Activated CD4-positive, alpha-beta T cell treated with anti-CD3 and anti-CD28 coated beads for 4 hours (primary cell): ENCODE measurements around the gene KRT33B.
"Not testable (repeated sequence)": the region's sequence is repeated elsewhere in the genome, so short reads cannot be mapped to it uniquely, and the experiment has no call there.

Experiments used
- DNase-seq, 2 donors: peaks; one replicate each; pipeline ENCODE4 v3.0.0-alpha.2; 2020

The KRT33B gene

DNA sequence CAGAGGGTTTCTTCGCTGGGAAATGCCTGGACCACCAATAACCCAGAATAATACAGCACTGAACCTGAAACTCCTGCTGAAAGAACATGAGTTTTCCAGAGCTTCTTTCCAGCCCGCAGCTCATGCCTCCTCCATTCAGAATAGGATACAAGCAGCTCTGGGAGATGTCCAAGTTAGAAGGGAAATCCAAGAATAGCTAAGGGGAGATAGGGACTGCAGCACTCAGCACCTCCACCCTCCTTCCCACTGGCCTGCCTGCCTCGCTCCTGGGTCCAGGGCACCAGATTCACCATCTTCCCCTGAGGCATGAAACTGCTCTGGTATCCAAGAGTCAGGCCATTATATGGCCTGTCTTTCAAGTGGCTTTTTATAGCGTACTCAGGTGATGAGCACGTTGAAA is 23.7 kb upstream of the KRT33B start:
- DNase-seq = no peak

DNA sequence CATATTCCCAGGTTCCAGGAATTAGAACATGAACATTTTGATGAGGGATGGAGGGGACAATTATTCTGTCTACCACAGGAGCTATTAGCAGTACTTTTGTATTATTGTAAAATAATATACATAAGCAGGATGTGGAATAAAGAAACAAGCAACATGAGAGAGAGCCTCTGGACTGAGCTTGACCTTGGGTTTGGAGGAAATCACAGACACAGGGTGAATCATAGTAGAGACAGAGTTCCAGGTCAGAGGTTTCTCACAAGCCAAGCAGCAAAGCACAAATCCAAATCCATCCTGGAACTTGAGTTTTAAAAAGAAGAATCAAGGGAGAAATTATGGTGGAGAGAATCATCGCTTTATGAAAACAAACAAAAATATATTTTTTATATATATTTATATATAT is 22.7 kb upstream of the KRT33B start:
- no peak for DNase-seq

DNA sequence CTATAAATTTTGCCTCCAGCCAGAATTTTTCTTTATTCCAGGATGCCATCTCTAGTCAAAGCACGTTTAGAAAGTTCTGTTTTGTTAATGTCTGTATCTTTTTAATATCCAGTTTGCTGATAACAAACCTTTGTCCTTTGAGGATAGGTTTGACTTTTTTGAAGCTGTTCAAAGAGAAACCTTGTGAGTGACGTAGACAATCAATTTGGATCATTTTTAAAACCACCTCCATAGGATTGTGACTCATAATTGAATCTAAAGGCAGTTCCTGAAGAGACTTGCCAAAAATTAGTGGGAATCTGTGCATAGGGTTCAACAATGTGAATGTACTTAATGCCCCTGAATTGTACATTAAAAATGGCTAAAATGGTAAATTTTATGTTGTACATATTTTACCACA is 21.9 kb upstream of the KRT33B start:
- DNase-seq = no peak

DNA sequence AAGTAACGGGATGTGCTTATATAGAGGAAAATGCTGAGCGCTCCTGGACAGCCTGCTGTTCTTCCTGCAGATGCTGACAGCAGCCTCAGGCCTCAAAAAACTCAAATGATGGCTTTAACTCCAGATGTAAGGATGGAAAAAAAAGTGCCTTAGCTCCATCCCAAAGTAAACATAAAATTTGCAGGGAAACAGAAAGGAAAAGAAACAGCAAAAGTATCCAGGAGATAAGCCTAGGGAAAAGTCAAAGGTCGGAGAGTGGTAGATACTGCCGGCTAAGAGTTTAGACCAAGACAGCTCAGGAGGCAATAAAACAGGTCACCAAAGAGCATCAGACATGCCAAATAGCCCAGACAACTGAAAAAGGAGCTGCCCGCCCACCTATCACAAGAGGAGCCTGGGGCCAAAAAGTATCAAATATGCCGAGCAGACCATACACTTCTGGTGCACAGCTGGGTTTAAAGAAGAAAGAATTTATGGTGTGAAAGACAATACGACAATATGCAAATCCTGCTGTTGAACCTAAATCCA is 20.9 kb upstream of the KRT33B start:
- DNase-seq = no peak

- DNase-seq = no peak
These were observed 18.1 kb upstream of the KRT33B start for GRCh38 chr17:41387670-41388069.

DNA sequence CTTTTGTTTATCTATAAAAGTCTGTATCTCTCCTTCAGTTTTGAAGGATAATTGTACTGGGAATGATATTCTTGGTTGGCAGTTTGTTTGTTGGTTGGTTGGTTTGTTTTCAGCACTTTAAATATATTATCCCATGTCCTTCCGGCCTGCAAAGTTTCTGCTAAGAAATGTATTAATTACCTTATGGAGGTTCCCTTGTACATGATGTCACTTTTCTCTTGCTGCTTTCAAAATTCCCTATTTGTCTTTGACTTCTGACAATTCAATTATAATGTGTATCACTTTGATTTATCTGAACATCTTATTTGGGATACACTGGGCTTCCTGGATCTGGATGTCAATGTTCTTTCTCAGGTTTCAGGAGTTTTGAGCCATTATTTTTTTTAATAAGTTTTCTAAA is 16.6 kb upstream of the KRT33B start:
- no peak for DNase-seq

GRCh38 chr17:41383690-41384089 is 14.1 kb upstream of the KRT33B start:
- no peak for DNase-seq

DNA sequence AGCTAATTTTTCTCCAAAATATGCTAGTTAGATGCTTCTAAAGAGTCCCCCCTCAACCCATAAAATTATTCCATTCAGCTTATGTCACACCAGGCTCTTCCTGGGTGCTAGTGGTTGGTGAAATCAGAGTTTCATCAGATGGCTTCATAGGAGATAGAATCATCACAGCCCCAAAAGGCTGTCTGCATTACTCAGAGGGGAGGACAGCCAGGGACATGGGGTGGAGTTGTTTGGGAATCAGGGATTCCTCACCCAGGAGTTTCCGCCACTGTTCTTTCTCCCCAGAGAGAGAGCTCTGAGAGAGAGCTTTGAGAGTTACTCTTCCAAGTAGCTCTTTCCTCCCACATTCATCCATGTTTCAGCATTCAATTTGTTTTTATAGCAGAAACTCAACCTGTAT is 12.8 kb upstream of the KRT33B start:
- DNase-seq = no peak

GRCh38 chr17:41381943-41382342 is 12.3 kb upstream of the KRT33B start, which contains the start of gene KRT34:
TSS of gene KRT34 (minus strand) at chr17:41382306. CDS start at chr17:41382246, 60 bp downstream.
- not testable (repeated sequence) for DNase-seq

DNA sequence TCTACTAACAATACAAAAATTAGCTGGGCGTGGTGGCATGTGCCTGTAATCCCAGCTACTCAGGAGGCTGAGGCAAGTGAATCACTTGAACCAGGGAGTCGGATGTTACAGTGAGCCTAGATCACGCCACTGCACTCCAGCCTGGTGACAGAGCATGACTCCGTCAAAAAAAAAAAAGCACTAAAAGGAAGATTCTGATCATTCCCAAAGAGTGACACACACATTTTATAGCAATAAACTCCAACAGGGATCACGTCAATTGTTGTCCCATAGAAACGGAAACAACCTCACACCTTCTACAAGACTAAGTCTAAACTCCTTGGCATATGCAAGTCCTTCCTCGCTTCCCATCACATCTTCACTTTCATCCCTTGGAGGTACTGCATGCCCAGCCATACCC is 10.5 kb upstream of the KRT33B start:
- DNase-seq = not testable (repeated sequence)

DNA sequence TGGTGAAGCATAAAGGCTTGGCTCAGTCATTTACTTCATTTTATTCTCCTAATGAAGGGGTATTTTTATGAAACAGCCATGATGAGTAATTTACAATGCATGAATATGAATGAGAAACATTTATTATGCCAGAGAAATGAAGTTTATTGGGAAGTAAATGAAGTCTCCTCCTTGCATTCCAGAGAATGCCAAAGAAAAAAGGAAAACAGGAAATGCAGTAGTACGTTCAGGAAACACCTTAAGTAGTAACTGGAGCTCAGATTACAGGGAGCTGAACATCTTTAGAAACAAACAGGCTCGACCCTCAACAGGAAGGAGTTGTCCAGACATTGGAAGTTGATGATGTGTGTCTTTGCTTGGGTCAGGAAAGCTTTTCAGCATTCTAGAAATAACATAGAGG is 7.9 kb upstream of the KRT33B start:
- DNase-seq = no peak

DNA sequence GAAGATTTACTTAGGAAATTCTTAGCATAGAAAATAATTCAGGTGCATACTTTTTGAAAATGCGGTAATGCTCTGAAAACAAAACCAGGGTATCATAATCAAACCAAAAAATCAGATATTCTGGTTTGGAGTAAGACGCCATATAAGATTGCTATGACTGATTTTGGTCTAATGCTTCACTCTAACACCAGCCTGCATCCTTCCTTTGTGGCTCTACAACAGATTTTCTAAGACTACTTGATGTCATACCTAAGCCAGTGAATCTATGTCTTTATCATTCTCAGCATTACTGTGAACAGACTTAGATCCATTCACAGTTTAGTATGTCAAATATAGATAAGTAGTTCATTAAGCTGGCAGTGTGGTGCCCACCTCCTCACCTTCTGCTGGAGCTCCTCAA is 590 bp downstream of the KRT33B start:
- DNase-seq = no peak

DNA sequence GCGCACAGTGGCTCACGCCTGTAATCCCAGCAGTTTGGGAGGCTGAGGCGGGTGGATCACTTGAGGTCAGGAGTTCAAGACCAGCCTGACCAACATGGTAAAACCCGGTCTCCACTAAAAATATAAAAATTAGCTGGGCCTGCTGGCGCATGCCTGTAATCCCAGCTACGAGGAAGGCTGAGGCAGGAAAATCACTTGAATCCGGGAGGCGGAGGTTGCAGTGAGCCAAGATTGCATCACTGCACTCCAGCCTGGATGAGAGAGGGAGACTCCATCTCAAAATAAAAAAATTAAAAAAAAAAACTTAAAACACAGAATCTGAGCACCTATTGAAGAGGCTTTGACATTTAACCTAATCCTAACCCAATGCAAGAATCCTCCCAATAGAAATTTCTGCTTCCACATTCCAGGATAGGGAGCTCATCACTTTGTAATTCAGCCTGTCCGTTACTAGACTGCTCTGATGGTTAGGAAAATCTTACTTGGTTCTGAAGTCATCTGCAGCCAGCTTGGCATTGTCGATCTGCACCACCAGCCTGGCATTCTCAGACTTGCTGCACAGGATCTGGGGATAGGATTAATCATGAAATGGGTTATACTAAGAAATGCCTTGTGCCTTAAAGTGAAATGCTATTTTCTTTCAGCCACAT is 2.1 kb downstream of the KRT33B start:
- DNase-seq = no peak

DNA sequence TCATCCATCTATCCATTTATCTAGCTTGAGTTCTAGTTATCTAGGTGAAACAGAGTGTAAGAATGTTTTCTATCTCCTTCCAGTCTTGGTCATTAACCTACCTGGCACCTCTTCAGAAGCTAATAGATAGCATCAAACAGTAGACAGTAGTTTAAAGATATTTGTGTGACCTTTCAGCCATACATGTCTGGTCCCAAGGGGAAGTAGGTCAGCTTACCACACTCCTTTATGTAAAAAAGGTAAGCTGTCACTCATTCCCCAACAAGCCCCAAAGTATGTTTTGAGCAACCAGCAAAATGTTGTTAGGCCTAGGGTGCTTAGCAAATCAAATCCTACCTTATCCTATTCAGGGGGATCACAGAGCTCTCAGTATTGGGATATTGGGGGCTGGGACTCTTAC is 3.5 kb downstream of the KRT33B start:
- no peak for DNase-seq

DNA sequence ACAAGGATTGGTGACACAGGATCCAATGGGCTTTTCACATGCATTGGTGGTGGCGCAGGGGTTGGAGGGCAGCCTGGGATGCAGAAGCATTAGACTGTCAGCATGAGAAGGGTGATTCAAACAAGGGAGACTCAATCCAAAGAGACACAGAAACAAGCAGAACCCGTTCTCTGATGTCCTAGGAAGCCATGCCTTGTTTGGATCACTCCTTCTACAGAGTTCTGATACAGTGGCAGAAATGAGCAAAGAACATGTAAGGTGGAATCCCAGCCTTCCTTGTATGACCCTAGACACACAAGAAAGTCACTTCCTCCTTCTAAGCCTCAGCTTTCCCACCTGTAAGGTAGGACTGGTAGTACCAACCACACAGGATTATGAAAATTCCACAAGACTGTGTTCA is 5.7 kb downstream of the KRT33B start:
- no peak for DNase-seq

- DNase-seq = no peak
These were observed 9.2 kb downstream of the KRT33B start for GRCh38 chr17:41360296-41360995.

GRCh38 chr17:41354536-41354935 is 15.1 kb downstream of the KRT33B start:
- DNase-seq = no peak

DNA sequence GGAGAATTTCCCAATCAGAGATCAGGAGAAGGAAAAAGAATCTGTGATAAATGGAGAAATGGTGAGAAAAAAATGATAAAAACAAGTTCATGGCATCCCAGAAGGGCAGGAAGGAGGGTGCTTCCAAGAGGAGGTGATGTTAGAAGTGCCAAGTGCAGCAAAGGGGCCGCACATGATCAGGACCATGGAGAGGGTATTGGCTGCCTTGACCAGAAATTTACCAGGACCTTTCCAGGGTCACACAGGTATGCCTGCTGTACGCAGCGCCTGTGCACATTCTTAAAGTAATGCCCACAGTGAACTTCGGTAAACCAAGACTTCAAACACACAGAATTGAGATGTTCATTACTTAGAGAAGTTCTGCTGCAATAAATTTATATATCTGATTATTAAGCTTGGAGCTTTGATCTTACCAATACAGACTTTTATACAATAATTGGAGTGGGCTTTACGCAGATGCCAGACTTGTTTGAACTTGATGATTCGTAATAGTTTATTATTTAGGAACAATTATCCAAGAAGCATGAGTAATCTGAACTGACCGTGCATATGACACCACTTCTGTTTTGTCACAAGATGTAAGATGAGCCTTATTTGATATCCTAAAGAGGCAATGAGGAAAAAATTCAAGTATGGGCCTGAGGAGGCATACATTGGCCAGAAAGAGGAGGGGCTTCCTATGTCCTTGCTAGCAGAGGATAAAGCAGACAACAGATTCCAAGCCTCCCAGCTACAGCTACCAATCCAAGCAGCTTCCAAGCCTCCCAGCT is 16.8 kb downstream of the KRT33B start:
- no peak for DNase-seq

GRCh38 chr17:41351177-41351576 is 18.4 kb downstream of the KRT33B start:
- DNase-seq = no peak

- DNase-seq = not testable (repeated sequence)
These were observed 19.2 kb downstream of the KRT33B start, which contains the start of gene KRT33A for GRCh38 chr17:41350381-41350878. TSS of gene KRT33A (minus strand) at chr17:41350828. CDS start at chr17:41350767, 61 bp downstream.

- DNase-seq = no peak
These were observed 21.5 kb downstream of the KRT33B start for GRCh38 chr17:41347869-41348760.

GRCh38 chr17:41346421-41346820 is 23.2 kb downstream of the KRT33B start:
- DNase-seq = not testable (repeated sequence)
